ENCODE results near the gene DTNBP1. TPM values are rescaled to one million over a fixed set of nuclear protein-coding genes. Genes with fewer than 3 reads are reported as not detected.

The DTNBP1 gene
- total RNA-seq, 2 donors from 2014 or later = 6.3 to 25.0 TPM

GRCh38 chr6:15561447-15562199, 101.2 kb downstream of the DTNBP1 start:
- Histone ChIP-seq H3K4me1 (no peaks in the 10 kb centered on the region), H3K27ac (no peak overlapping the region), H3K9me3 (no peaks in the 10 kb centered on the region), H3K36me3 (no peaks in the 10 kb centered on the region), H3K4me3 (no peak overlapping the region), H3K27me3 (no peaks in the 10 kb centered on the region)
- no peak for TF ChIP-seq CTCF (IDR thresholded peaks at IDR 0.05)
- DNase-seq (ENCODE audit: low spot score) = no peak

- Histone ChIP-seq H3K4me1 (no peaks in the 10 kb centered on the region), H3K4me3 (no peak overlapping the region), H3K9me3 (no peaks in the 10 kb centered on the region), H3K27ac (no peak overlapping the region), H3K36me3 (no peaks in the 10 kb centered on the region), H3K27me3 (no peaks in the 10 kb centered on the region)
- no peak for DNase-seq (ENCODE audit: low spot score)
- TF ChIP-seq CTCF (IDR thresholded peaks at IDR 0.05) = no peak
These were observed 102.1 kb downstream of the DTNBP1 start for GRCh38 chr6:15560713-15561112.

- no peak overlapping the region for H3K27ac ChIP-seq
- H3K27me3 ChIP-seq = no peaks in the 10 kb centered on the region
- DNase-seq (ENCODE audit: low spot score) = no peak
- no peaks in the 10 kb centered on the region for H3K9me3 ChIP-seq
- no peak for TF ChIP-seq CTCF (IDR thresholded peaks at IDR 0.05)
- peaks cover 0 to 6% of the 10 kb centered on the region in 2 donors for H3K4me1 ChIP-seq
- H3K36me3 ChIP-seq = no peaks in the 10 kb centered on the region
- no peak overlapping the region for H3K4me3 ChIP-seq
These were observed 105.7 kb downstream of the DTNBP1 start for GRCh38 chr6:15557174-15557573.

- no peak for DNase-seq (ENCODE audit: low spot score)
- no peak overlapping the region for H3K27ac ChIP-seq
- H3K9me3 ChIP-seq = no peaks in the 10 kb centered on the region
- no peak overlapping the region for H3K4me3 ChIP-seq
- H3K27me3 ChIP-seq = no peaks in the 10 kb centered on the region
- H3K4me1 ChIP-seq = peaks cover 0 to 11% of the 10 kb centered on the region in 2 donors
- H3K36me3 ChIP-seq = no peaks in the 10 kb centered on the region
- no peak for TF ChIP-seq CTCF (IDR thresholded peaks at IDR 0.05)
These were observed 106.1 kb downstream of the DTNBP1 start for GRCh38 chr6:15556711-15557110.

GRCh38 chr6:15555101-15556038, 107.5 kb downstream of the DTNBP1 start:
- no peak for TF ChIP-seq CTCF (IDR thresholded peaks at IDR 0.05)
- Histone ChIP-seq H3K9me3 (no peaks in the 10 kb centered on the region), H3K4me1 (peaks cover 0 to 25% of the 10 kb centered on the region in 2 donors), H3K27ac (no peak overlapping the region), H3K4me3 (no peak overlapping the region), H3K27me3 (no peaks in the 10 kb centered on the region), H3K36me3 (no peaks in the 10 kb centered on the region)
- no peak for DNase-seq (ENCODE audit: low spot score)
